ENCODE results near the gene TMPO.

GRCh38 chr12:98580695-98581094 is 65.3 kb downstream of the TMPO start:
- TF ChIP-seq POLR2A (IDR thresholded peaks at IDR 0.05) = no peak
- TF ChIP-seq, protein P1, sequence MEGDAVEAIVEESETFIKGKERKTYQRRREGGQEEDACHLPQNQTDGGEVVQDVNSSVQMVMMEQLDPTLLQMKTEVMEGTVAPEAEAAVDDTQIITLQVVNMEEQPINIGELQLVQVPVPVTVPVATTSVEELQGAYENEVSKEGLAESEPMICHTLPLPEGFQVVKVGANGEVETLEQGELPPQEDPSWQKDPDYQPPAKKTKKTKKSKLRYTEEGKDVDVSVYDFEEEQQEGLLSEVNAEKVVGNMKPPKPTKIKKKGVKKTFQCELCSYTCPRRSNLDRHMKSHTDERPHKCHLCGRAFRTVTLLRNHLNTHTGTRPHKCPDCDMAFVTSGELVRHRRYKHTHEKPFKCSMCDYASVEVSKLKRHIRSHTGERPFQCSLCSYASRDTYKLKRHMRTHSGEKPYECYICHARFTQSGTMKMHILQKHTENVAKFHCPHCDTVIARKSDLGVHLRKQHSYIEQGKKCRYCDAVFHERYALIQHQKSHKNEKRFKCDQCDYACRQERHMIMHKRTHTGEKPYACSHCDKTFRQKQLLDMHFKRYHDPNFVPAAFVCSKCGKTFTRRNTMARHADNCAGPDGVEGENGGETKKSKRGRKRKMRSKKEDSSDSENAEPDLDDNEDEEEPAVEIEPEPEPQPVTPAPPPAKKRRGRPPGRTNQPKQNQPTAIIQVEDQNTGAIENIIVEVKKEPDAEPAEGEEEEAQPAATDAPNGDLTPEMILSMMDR (IDR thresholded peaks at IDR 0.05) = no peak

Measured in Peyer's patch (tissue), 4 donors.